ENCODE data around the gene PTBP3. TPM values are rescaled to one million over a fixed set of nuclear protein-coding genes. Genes with fewer than 3 reads are reported as not detected.
"Not testable (repeated sequence)": the region's sequence is repeated elsewhere in the genome, so short reads cannot be mapped to it uniquely, and the experiment has no call there.

The PTBP3 gene
- total RNA-seq, 1 experiment from 2014 or later, result 73.1 TPM

DNA sequence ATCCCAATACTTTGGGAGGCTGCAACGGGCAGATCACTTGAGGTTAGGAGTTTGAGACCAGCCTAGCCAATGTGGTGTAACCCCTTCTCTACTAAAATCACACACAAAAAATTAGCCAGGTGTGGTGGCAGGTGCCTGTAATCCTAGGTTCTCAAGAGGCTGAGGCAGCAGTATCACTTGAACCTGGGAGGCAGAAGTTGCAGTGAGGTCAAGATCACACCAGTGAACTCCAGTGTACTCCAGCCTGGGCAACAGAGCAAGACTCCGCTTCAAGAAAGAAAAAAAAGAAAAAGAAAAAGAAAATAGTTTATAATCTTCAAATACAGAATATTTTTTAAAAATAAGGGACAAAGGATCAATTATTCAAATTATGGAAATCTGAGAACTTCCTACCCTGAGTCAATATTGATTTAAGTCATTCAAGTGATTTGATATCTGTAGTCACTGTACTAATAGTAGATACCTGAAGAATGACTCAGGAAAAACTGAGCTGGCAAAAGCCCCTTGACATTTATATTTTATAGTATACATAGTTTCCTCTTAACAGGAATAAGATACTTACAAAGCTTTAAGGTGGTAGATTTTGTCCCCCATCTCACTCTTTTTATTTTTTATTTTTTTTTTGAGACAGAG is 61.8 kb downstream of the PTBP3 start:
- DNase-seq, result no peak
- TF ChIP-seq CTCF (IDR thresholded peaks at IDR 0.05; ENCODE audit: unreplicated experiment), result no peak
- Mint-ChIP-seq H3K9me3 (ENCODE audit: low read depth, unreplicated experiment) (no peaks in the 10 kb centered on the region), H3K36me3 (ENCODE audit: insufficient read depth, unreplicated experiment) (no peaks in the 10 kb centered on the region), H3K27me3 (ENCODE audit: unreplicated experiment) (no peaks in the 10 kb centered on the region), H3K4me3 (ENCODE audit: low read depth, unreplicated experiment) (no peak overlapping the region), H3K4me1 (ENCODE audit: low read depth, unreplicated experiment) (no peaks in the 10 kb centered on the region), H3K27ac (ENCODE audit: unreplicated experiment) (no peak overlapping the region)
- CTCF ChIA-PET, result interaction anchor here (0.5 to 1.6 kb wide), 4 partner anchors 51 to 844 kb away, joined by 3 to 4 read pairs (median 3); partner anchors contain the start of gene PTBP3
- intact Hi-C loops (cut with micrococcal nuclease; ENCODE audit: unreplicated experiment), result no loop called here
- no TSS peak for BruUV-seq (replicated peaks)

DNA sequence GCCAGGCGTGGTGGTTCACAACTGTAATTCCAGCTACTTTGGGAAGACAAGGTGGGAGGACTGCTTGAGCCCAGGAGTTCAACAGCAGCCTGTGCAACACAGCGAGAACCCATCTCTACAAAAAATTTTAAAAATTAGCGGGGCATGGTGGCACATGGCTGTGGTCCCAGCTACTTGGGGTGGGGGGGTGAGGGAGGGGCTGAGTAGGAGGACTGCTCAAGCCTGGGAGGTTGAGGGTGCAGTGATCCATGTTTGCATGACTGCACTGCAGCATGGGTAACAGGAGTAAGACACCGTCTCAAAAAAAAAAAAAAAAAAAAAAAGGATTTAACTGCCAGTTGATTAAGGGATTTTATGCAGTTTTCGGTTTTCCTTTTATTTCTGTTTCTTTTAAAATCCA is 65.0 kb downstream of the PTBP3 start:
- no peak overlapping the region for H3K27ac Mint-ChIP-seq (ENCODE audit: unreplicated experiment)
- intact Hi-C loops (cut with micrococcal nuclease; ENCODE audit: unreplicated experiment), result no loop called here
- CTCF ChIA-PET, result no interaction called here
- no peak for TF ChIP-seq CTCF (IDR thresholded peaks at IDR 0.05; ENCODE audit: unreplicated experiment)
- no peaks in the 10 kb centered on the region for H3K36me3 Mint-ChIP-seq (ENCODE audit: insufficient read depth, unreplicated experiment)
- H3K9me3 Mint-ChIP-seq (ENCODE audit: low read depth, unreplicated experiment), result no peaks in the 10 kb centered on the region
- H3K4me1 Mint-ChIP-seq (ENCODE audit: low read depth, unreplicated experiment), result no peaks in the 10 kb centered on the region
- DNase-seq, result no peak
- H3K4me3 Mint-ChIP-seq (ENCODE audit: low read depth, unreplicated experiment), result no peak overlapping the region
- H3K27me3 Mint-ChIP-seq (ENCODE audit: unreplicated experiment), result no peaks in the 10 kb centered on the region
- BruUV-seq (replicated peaks), result no TSS peak

DNA sequence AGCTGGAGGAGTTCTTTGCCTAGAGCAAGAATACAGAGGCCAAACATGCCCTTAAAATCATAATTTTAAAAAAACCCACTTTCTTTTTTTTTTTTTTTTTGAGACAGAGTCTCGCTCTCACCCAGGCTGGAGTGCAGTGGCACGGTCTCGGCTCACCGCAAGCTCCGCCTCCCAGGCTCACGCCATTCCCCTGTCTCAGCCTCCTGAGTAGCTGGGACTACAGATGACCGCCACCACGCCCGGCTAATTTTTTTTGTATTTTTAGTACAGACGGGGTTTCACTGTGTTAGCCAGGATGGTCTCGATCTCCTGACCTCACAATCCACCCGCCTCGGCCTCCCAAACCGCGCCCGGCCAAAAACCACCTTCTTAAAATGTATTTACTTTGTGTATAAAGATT is 66.3 kb downstream of the PTBP3 start:
- BruUV-seq (replicated peaks); H3K36me3 Mint-ChIP-seq (ENCODE audit: insufficient read depth, unreplicated experiment); DNase-seq; intact Hi-C loops (cut with micrococcal nuclease; ENCODE audit: unreplicated experiment); H3K9me3 Mint-ChIP-seq (ENCODE audit: low read depth, unreplicated experiment); H3K4me1 Mint-ChIP-seq (ENCODE audit: low read depth, unreplicated experiment); H3K27me3 Mint-ChIP-seq (ENCODE audit: unreplicated experiment); H3K27ac Mint-ChIP-seq (ENCODE audit: unreplicated experiment); CTCF ChIA-PET; H3K4me3 Mint-ChIP-seq (ENCODE audit: low read depth, unreplicated experiment): not testable (repeated sequence)

GRCh38 chr9:112265391-112265790 is 68.0 kb downstream of the PTBP3 start:
- intact Hi-C loops (cut with micrococcal nuclease; ENCODE audit: unreplicated experiment), result no loop called here
- Mint-ChIP-seq H3K27me3 (ENCODE audit: unreplicated experiment) (no peaks in the 10 kb centered on the region), H3K36me3 (ENCODE audit: insufficient read depth, unreplicated experiment) (no peaks in the 10 kb centered on the region), H3K9me3 (ENCODE audit: low read depth, unreplicated experiment) (no peaks in the 10 kb centered on the region), H3K27ac (ENCODE audit: unreplicated experiment) (no peak overlapping the region), H3K4me1 (ENCODE audit: low read depth, unreplicated experiment) (no peaks in the 10 kb centered on the region), H3K4me3 (ENCODE audit: low read depth, unreplicated experiment) (no peak overlapping the region)
- no peak for DNase-seq
- no TSS peak for BruUV-seq (replicated peaks)
- CTCF ChIA-PET, result no interaction called here
- TF ChIP-seq CTCF (IDR thresholded peaks at IDR 0.05; ENCODE audit: unreplicated experiment), result no peak

- intact Hi-C loops (cut with micrococcal nuclease; ENCODE audit: unreplicated experiment), result no loop called here
- TF ChIP-seq CTCF (IDR thresholded peaks at IDR 0.05; ENCODE audit: unreplicated experiment), result no peak
- H3K36me3 Mint-ChIP-seq (ENCODE audit: insufficient read depth, unreplicated experiment), result no peaks in the 10 kb centered on the region
- H3K4me1 Mint-ChIP-seq (ENCODE audit: low read depth, unreplicated experiment), result no peaks in the 10 kb centered on the region
- no peak overlapping the region for H3K4me3 Mint-ChIP-seq (ENCODE audit: low read depth, unreplicated experiment)
- H3K27ac Mint-ChIP-seq (ENCODE audit: unreplicated experiment), result no peak overlapping the region
- no peaks in the 10 kb centered on the region for H3K9me3 Mint-ChIP-seq (ENCODE audit: low read depth, unreplicated experiment)
- CTCF ChIA-PET, result no interaction called here
- no peaks in the 10 kb centered on the region for H3K27me3 Mint-ChIP-seq (ENCODE audit: unreplicated experiment)
- no peak for DNase-seq
- no TSS peak for BruUV-seq (replicated peaks)
These were observed 70.8 kb downstream of the PTBP3 start for GRCh38 chr9:112262577-112262976.

Measured in Calu3 (cell line).